Sigmoid colon (tissue), 4 donors: ENCODE measurements around the gene TRIB2.

Experiments
- EP300 ChIP-seq, 4 donors: sonication (generic); formaldehyde crosslinking; IDR thresholded peaks; one replicate each; pipeline ENCODE4 v1.6.1; 2017; ENCODE audit warnings: antibody characterized with exemption in 4 of 4
- TF ChIP-seq, protein P1 (sequence below), 4 experiments: fragments of 450-650 bp in 3 of 4; fragments of 200-600 bp in 1 of 4; IDR thresholded peaks; one replicate each; pipeline ENCODE4 v1.5.1; 2016 to 2019; ENCODE audit warnings: antibody characterized with exemption in 4 of 4, mild to moderate bottlenecking in 3 of 4, moderate library complexity in 2 of 4

DNA sequence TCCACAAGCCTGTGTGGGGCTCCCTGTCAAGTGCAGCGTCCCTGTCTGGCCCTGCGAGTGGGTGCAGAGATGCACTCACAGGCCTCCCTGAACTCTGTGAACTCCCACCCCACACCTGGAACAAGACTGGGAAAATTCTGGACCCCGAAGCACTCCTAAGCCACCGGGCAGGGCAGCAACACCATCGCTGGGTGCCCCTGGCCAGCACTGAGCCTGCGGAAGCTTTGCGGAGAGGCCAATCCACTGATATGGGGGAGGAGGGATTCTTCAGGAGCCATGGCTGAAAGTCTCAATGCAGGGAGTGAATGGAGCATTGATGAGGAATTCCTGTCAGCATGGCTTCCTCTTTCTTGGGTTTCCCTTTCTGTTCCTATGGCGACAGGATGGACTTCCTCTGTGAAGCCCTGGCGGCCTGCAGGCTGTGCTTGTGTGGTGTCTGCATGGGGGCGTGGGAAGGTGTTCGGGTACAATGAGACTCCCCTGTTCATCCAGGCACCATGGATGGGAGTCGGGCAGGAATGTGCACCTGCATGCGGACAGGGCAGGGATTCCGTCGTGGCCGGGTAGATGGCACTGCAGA lies 15.1 kb downstream of the TRIB2 start:
- TF ChIP-seq, protein P1, sequence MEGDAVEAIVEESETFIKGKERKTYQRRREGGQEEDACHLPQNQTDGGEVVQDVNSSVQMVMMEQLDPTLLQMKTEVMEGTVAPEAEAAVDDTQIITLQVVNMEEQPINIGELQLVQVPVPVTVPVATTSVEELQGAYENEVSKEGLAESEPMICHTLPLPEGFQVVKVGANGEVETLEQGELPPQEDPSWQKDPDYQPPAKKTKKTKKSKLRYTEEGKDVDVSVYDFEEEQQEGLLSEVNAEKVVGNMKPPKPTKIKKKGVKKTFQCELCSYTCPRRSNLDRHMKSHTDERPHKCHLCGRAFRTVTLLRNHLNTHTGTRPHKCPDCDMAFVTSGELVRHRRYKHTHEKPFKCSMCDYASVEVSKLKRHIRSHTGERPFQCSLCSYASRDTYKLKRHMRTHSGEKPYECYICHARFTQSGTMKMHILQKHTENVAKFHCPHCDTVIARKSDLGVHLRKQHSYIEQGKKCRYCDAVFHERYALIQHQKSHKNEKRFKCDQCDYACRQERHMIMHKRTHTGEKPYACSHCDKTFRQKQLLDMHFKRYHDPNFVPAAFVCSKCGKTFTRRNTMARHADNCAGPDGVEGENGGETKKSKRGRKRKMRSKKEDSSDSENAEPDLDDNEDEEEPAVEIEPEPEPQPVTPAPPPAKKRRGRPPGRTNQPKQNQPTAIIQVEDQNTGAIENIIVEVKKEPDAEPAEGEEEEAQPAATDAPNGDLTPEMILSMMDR (IDR thresholded peaks at IDR 0.05): no peak
- no peak for TF ChIP-seq EP300 (IDR thresholded peaks at IDR 0.05)
